ENCODE results near the gene GNPTAB. TPM values are rescaled to one million over a fixed set of nuclear protein-coding genes. Genes with fewer than 3 reads are reported as not detected.

Gene GNPTAB
- total RNA-seq, 1 donor from 2014 or later: 47.6 TPM

DNA sequence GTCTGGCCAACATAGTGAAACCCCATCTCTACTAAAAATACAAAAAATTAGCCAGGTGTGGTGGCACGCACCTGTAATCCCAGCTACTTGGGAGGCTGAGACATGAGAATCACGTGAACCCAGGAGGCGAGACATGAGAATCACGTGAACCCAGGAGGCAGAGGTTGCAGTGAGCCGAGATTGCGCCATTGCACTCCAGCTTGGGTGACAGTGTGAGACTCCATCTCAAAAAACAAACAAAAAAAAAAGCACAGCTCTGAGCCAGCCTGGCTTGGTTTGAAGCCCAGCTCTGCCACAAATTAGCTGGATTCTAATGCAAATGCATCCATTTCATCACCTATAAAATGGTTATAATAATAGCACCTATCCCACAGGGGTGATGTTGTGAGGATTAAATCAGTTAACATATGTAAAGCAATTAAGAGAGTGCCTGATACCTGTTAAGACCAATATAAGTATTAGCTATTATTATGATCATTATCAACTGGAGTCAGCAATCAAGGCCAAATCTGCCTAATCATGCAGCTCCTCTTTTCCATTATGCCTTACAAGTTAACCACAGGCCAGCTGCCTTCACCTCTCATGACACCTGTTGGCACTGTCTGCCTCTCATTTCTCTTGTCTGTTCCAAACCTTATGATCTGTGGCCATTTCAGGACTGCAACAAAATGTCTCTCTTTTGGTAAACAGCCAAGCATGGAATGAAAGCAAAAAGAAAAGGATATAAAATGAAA is 2.1 kb downstream of the GNPTAB start:
- TF ChIP-seq, protein P1, sequence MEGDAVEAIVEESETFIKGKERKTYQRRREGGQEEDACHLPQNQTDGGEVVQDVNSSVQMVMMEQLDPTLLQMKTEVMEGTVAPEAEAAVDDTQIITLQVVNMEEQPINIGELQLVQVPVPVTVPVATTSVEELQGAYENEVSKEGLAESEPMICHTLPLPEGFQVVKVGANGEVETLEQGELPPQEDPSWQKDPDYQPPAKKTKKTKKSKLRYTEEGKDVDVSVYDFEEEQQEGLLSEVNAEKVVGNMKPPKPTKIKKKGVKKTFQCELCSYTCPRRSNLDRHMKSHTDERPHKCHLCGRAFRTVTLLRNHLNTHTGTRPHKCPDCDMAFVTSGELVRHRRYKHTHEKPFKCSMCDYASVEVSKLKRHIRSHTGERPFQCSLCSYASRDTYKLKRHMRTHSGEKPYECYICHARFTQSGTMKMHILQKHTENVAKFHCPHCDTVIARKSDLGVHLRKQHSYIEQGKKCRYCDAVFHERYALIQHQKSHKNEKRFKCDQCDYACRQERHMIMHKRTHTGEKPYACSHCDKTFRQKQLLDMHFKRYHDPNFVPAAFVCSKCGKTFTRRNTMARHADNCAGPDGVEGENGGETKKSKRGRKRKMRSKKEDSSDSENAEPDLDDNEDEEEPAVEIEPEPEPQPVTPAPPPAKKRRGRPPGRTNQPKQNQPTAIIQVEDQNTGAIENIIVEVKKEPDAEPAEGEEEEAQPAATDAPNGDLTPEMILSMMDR (IDR thresholded peaks at IDR 0.05; ENCODE audit: unreplicated experiment): no peak
- H3K27me3 Mint-ChIP-seq (ENCODE audit: unreplicated experiment): peaks cover 2% of the 10 kb centered on the region
- no peak overlapping the region for H3K27ac Mint-ChIP-seq (ENCODE audit: unreplicated experiment)
- DNase-seq (ENCODE audit: low spot score): no peak
- no peaks in the 10 kb centered on the region for H3K36me3 Mint-ChIP-seq (ENCODE audit: low read depth, unreplicated experiment)
- no peak overlapping the region for H3K4me3 Mint-ChIP-seq (ENCODE audit: unreplicated experiment)
- no peaks in the 10 kb centered on the region for H3K9me3 Mint-ChIP-seq (ENCODE audit: unreplicated experiment)
- H3K4me1 Mint-ChIP-seq (ENCODE audit: unreplicated experiment): peaks cover 19% of the 10 kb centered on the region

DNA sequence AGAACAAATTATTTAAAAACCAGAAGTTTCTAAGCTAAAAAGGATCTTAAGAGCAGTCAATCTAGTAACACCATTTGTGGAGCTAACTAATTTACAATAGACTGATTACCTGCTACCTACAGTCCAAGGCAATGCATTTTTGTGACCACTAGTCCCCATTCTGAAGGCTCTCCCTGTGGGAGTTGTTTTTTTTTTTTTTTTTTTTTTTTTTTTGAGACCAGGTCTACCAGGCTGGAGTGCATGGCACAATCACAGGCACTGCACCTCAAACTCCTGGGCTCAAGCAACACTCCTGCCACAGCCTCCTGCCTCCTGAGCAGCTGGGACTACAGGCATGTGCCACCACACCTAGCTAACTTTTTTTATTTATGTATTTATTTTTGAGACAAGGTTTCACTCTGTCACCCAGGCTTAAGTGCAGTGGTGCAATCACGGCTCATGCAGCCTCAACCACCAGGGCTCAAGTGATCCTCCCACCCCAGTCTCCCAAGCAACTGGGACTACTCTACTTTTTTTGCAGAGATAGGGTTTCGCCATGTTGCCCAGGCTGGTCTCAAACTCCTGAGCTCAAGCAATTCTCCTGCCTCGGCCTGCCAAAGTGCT is 3.9 kb downstream of the GNPTAB start:
- H3K9me3 Mint-ChIP-seq (ENCODE audit: unreplicated experiment): no peaks in the 10 kb centered on the region
- no peaks in the 10 kb centered on the region for H3K36me3 Mint-ChIP-seq (ENCODE audit: low read depth, unreplicated experiment)
- TF ChIP-seq, protein P1 (IDR thresholded peaks at IDR 0.05; ENCODE audit: unreplicated experiment): no peak
- H3K4me1 Mint-ChIP-seq (ENCODE audit: unreplicated experiment): peaks cover 28% of the 10 kb centered on the region
- H3K27me3 Mint-ChIP-seq (ENCODE audit: unreplicated experiment): peaks cover 4% of the 10 kb centered on the region
- H3K27ac Mint-ChIP-seq (ENCODE audit: unreplicated experiment): no peak overlapping the region
- DNase-seq (ENCODE audit: low spot score): no peak
- no peak overlapping the region for H3K4me3 Mint-ChIP-seq (ENCODE audit: unreplicated experiment)

DNA sequence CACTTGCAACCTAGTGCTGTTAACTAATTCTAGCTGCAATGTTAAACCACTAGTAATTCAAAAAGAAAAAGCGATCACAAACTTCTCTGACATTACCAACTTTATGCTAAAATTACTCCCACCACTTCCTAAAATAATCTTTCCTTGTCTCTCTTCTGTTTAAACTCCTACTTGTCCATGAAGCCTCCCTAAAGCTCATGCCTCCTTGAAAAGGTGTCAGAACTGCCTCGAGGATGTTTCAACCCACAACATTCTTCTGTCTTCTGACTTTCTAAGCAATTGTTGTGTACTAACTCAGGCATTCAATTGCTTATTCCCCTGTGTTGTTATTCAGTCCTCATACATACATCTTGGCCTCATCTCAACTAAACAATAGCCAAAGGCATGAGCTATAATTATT is 5.9 kb downstream of the GNPTAB start:
- DNase-seq (ENCODE audit: low spot score): no peak
- Mint-ChIP-seq H3K4me3 (ENCODE audit: unreplicated experiment) (no peak overlapping the region), H3K36me3 (ENCODE audit: low read depth, unreplicated experiment) (no peaks in the 10 kb centered on the region), H3K27ac (ENCODE audit: unreplicated experiment) (no peak overlapping the region), H3K4me1 (ENCODE audit: unreplicated experiment) (peaks cover 24% of the 10 kb centered on the region), H3K27me3 (ENCODE audit: unreplicated experiment) (peaks cover 7% of the 10 kb centered on the region), H3K9me3 (ENCODE audit: unreplicated experiment) (no peaks in the 10 kb centered on the region)
- TF ChIP-seq, protein P1 (IDR thresholded peaks at IDR 0.05; ENCODE audit: unreplicated experiment): no peak

DNA sequence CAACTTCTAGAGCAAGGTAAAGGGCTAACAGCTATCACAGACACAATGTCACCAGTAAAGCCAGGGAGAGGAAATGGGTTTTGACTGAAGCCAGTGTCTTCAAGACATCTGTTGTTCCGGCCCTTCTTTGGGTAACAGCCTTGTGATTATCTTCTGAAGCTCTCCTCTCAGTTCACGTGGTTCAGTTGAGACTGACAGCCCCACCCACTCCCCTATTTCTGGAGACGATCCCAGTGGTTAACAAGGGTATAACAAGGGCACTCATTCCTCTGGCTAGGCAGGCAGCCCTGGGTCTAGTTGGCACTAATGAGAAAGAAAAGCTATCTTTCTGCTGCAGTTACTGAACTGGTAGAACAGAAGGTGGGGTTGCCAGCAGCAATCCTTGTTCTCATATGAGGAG is 6.9 kb downstream of the GNPTAB start:
- DNase-seq (ENCODE audit: low spot score): peak; percentile 33
- no peaks in the 10 kb centered on the region for H3K9me3 Mint-ChIP-seq (ENCODE audit: unreplicated experiment)
- no peak overlapping the region for H3K4me3 Mint-ChIP-seq (ENCODE audit: unreplicated experiment)
- no peaks in the 10 kb centered on the region for H3K36me3 Mint-ChIP-seq (ENCODE audit: low read depth, unreplicated experiment)
- peaks cover 24% of the 10 kb centered on the region for H3K4me1 Mint-ChIP-seq (ENCODE audit: unreplicated experiment)
- TF ChIP-seq, protein P1 (IDR thresholded peaks at IDR 0.05; ENCODE audit: unreplicated experiment): peak; percentile 61
- peaks cover 5% of the 10 kb centered on the region for H3K27me3 Mint-ChIP-seq (ENCODE audit: unreplicated experiment)
- H3K27ac Mint-ChIP-seq (ENCODE audit: unreplicated experiment): no peak overlapping the region

DNA sequence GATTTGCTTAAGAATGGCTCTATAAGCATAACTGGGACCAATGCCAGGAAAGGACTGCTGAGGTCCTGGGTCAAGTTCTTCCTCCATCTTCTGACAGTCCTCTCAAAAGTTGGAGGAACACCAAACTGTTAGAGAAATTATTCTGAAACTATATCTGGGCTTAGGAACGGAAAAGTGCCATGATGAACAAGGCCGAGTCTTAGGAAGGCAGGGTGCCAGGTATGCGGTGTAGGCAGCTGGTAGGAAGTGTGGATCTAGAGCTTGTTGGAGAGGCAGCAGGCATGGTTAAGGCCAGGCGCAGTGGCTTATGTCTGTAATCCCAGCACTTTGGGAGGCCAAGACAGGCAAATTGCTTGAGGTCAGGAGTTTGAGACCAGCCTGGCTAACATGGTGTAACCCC is 7.7 kb downstream of the GNPTAB start:
- Mint-ChIP-seq H3K4me1 (ENCODE audit: unreplicated experiment) (peaks cover 24% of the 10 kb centered on the region), H3K4me3 (ENCODE audit: unreplicated experiment) (no peak overlapping the region), H3K27me3 (ENCODE audit: unreplicated experiment) (peaks cover 5% of the 10 kb centered on the region), H3K9me3 (ENCODE audit: unreplicated experiment) (no peaks in the 10 kb centered on the region), H3K36me3 (ENCODE audit: low read depth, unreplicated experiment) (no peaks in the 10 kb centered on the region), H3K27ac (ENCODE audit: unreplicated experiment) (no peak overlapping the region)
- no peak for DNase-seq (ENCODE audit: low spot score)
- TF ChIP-seq, protein P1 (IDR thresholded peaks at IDR 0.05; ENCODE audit: unreplicated experiment): no peak

Data from endothelial cell (in vitro differentiated cells).